ENCODE measurements around the gene PTPRF. TPM values are rescaled to one million over a fixed set of nuclear protein-coding genes. Genes with fewer than 3 reads are reported as not detected.

The PTPRF gene
- total and polyA plus RNA-seq, 3 donors from 2014 or later = 43.1 to 51.0 (median 45.4) TPM

DNA sequence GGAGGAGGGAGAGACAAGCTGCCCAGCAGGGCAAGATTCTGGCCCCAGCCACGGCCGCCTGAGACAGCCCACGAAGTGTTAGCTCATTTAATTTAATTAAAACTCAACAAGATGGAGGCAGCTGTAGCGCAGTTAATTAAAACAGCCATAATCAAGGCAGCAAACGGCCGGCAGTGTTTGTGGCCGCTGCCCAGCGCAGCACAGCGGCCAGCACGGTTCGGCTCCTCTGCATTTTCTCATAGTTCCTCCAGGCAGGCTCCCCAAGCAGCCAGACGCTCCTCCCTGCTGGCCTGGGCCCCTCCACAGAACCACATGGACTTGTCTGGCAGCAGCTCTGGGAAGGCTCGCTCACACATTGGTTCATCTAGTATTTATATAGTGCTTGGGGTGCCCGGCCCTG lies 40.0 kb downstream of the PTPRF start:
- no peak for DNase-seq
- no peaks in the 10 kb centered on the region for H3K27me3 ChIP-seq
- H3K36me3 ChIP-seq (ENCODE audit: low read depth, missing control alignments) = no peaks in the 10 kb centered on the region
- intact Hi-C loops (cut with DNase I; ENCODE audit: low total_unique reads) = no loop called here
- no peaks in the 10 kb centered on the region for H3K9me3 ChIP-seq
- no peak overlapping the region for H3K4me3 ChIP-seq
- TF ChIP-seq, protein P1, sequence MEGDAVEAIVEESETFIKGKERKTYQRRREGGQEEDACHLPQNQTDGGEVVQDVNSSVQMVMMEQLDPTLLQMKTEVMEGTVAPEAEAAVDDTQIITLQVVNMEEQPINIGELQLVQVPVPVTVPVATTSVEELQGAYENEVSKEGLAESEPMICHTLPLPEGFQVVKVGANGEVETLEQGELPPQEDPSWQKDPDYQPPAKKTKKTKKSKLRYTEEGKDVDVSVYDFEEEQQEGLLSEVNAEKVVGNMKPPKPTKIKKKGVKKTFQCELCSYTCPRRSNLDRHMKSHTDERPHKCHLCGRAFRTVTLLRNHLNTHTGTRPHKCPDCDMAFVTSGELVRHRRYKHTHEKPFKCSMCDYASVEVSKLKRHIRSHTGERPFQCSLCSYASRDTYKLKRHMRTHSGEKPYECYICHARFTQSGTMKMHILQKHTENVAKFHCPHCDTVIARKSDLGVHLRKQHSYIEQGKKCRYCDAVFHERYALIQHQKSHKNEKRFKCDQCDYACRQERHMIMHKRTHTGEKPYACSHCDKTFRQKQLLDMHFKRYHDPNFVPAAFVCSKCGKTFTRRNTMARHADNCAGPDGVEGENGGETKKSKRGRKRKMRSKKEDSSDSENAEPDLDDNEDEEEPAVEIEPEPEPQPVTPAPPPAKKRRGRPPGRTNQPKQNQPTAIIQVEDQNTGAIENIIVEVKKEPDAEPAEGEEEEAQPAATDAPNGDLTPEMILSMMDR (IDR thresholded peaks at IDR 0.05) = no peak
- TF ChIP-seq POLR2A (IDR thresholded peaks at IDR 0.05) = no peak
- WGBS, 2 donors = 85 to 92% methylated on average over 13 to 14 of the region's 14 CpGs
- peaks cover 14% of the 10 kb centered on the region for H3K4me1 ChIP-seq
- no peak overlapping the region for H3K27ac ChIP-seq

DNA sequence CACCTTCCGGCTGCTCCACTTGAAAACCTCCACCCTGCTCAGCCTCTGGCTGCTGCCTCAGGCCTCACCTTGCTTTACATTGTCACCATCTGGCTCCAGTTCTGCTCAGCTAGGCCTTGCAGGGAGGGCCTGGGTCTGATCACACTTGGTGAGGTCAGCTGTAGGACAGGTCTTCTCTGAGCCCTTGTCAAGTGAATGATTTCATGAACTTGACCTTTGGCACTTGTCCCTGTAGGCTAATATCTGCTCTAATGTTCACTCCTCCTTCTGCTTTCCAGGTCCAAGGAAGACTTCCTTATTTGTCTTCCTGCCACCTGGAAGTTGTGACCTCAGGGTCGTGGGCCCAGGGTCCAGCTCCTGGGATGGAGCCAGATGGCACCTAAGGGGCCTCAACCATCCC lies 41.4 kb downstream of the PTPRF start:
- H3K36me3 ChIP-seq (ENCODE audit: low read depth, missing control alignments) = no peaks in the 10 kb centered on the region
- no peak overlapping the region for H3K27ac ChIP-seq
- DNase-seq = no peak
- no peaks in the 10 kb centered on the region for H3K27me3 ChIP-seq
- no peaks in the 10 kb centered on the region for H3K9me3 ChIP-seq
- H3K4me1 ChIP-seq = peaks cover 9% of the 10 kb centered on the region
- intact Hi-C loops (cut with DNase I; ENCODE audit: low total_unique reads) = no loop called here
- H3K4me3 ChIP-seq = no peak overlapping the region
- 67 to 73% methylated on average over 2 of the region's 2 CpGs for WGBS, 2 donors
- no peak for TF ChIP-seq POLR2A (IDR thresholded peaks at IDR 0.05)
- TF ChIP-seq, protein P1 (IDR thresholded peaks at IDR 0.05) = no peak

DNA sequence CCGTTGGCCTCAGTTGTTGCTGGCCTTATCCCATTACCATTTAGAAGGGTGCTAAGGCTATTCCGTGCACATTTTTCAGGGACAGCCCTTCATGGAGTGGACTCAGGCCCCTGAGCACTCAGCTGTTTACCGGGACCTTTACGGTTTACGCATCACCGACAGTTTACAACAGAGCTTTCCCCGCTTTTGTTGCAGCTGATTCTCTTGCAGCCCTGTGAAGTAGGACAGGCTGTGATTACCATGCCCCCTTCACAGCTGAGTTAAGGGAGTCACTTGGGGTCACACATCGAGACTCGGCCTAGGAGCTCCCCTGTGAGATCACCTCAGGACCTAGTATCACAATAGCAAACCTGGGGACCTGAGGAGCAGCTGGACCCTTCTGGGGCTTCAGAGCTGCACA lies 41.9 kb downstream of the PTPRF start:
- no peak for DNase-seq
- Histone ChIP-seq H3K4me1 (peaks cover 9% of the 10 kb centered on the region), H3K4me3 (no peak overlapping the region), H3K27me3 (no peaks in the 10 kb centered on the region), H3K27ac (no peak overlapping the region), H3K9me3 (no peaks in the 10 kb centered on the region), H3K36me3 (ENCODE audit: low read depth, missing control alignments) (no peaks in the 10 kb centered on the region)
- WGBS, 2 donors = 92 to 99% methylated on average over 9 of the region's 9 CpGs
- intact Hi-C loops (cut with DNase I; ENCODE audit: low total_unique reads) = no loop called here
- TF ChIP-seq POLR2A (IDR thresholded peaks at IDR 0.05) = no peak
- TF ChIP-seq, protein P1 (IDR thresholded peaks at IDR 0.05) = no peak

DNA sequence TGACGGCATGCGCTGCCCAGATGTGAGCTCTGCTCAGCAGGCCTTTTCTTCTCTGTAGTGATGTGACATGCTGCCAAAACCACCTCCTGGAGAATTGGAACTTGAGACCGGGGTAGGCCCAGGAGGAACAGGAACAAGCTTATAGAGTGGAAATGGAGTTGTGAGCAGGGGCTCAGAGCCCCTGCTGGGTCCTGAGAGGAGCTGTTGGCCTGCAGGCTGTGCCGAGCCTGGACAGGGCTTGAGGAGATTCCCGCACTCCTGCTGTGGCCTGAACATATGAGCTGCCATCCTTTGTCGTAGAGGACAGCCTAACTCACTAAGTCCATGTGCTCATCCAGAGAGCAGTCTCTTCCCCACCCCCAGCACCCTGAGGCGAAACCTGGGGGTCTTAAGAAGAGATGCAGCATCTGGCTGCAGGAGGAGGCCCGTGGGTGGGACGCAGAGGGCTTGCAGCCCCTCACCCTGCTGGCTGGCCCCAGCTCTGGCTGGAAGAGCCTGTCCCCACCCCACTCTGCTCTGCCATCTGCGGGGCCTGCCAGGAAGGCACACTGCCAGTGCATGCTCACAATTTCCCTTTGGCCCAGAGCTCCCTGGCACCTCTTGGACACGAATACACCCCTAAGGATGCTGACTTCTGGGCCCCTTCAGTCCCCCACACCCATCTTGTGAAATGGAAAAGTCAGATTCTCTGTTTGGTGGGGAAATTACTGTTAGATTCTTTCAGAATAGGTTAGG lies 42.5 kb downstream of the PTPRF start:
- no peak overlapping the region for H3K4me3 ChIP-seq
- DNase-seq = no peak
- H3K27me3 ChIP-seq = no peaks in the 10 kb centered on the region
- intact Hi-C loops (cut with DNase I; ENCODE audit: low total_unique reads) = no loop called here
- TF ChIP-seq, protein P1 (IDR thresholded peaks at IDR 0.05) = no peak
- H3K27ac ChIP-seq = no peak overlapping the region
- peaks cover 9% of the 10 kb centered on the region for H3K4me1 ChIP-seq
- 85 to 94% methylated on average over 3 to 11 of the region's 11 CpGs for whole genome bisulfite sequencing, 2 donors
- no peaks in the 10 kb centered on the region for H3K9me3 ChIP-seq
- no peaks in the 10 kb centered on the region for H3K36me3 ChIP-seq (ENCODE audit: low read depth, missing control alignments)

DNA sequence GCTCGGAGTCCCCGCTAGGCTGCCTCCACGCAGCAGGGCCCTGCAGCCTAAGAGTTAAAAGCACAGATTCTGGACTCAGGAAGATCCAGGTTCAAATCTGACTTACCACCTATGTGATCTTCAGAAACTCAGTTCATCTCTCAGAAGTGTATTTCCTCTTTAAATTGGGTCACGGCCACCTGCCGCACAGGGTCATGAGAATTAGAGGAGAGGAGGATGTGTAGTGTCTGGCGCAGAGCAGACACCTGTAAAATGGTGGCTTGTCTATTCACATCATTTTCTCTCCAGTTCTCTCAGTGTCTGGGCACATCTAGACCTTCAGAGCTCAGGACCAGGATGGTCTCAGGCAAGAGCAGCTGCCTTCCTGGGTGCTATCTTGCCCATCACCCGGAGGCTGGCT lies 45.8 kb downstream of the PTPRF start:
- H3K36me3 ChIP-seq (ENCODE audit: low read depth, missing control alignments) = no peaks in the 10 kb centered on the region
- no peaks in the 10 kb centered on the region for H3K27me3 ChIP-seq
- TF ChIP-seq, protein P1 (IDR thresholded peaks at IDR 0.05) = no peak
- TF ChIP-seq POLR2A (IDR thresholded peaks at IDR 0.05) = no peak
- intact Hi-C loops (cut with DNase I; ENCODE audit: low total_unique reads) = no loop called here
- WGBS, 2 donors = 94 to 97% methylated on average over 7 of the region's 7 CpGs
- H3K9me3 ChIP-seq = no peaks in the 10 kb centered on the region
- H3K27ac ChIP-seq = no peak overlapping the region
- no peaks in the 10 kb centered on the region for H3K4me1 ChIP-seq
- no peak overlapping the region for H3K4me3 ChIP-seq
- DNase-seq = no peak
